ENCODE results near the gene RNF17.

RNF17 gene

DNA sequence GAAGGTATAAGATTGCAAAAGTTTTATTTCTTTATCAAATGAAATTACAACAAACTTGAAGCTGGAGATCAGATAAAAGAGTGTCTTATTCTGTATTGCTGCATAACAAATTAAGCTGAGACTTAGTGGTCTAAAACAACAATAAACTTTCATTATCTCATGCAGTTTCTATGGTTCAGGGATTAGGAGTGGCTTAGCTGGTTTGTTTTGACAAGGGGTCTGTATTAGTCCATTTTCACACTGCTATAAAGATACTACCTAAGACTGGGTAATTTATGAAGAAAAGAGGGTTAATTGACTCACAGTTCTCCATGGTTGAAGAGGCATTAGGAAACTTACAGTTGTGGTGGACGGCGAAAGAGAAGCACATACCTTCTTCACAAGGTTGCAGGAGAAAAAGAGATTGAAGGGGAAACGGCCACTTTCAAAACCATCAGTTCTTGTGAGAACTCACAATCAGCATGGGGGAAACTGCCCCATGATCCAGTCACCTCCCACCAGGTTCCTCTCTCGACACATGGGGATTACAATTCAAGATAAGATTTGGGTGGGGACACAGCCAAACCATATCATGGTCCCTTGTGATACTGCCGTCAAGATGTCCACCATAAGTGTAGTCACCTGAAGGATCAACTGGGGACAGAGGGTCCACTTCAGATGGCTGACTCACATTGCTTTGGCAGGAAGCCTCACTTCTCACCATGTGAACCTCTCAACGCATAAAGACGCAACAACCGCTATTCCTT lies 97.8 kb downstream of the RNF17 start:
- DNase-seq (ENCODE audit: low read depth) = no peak

DNA sequence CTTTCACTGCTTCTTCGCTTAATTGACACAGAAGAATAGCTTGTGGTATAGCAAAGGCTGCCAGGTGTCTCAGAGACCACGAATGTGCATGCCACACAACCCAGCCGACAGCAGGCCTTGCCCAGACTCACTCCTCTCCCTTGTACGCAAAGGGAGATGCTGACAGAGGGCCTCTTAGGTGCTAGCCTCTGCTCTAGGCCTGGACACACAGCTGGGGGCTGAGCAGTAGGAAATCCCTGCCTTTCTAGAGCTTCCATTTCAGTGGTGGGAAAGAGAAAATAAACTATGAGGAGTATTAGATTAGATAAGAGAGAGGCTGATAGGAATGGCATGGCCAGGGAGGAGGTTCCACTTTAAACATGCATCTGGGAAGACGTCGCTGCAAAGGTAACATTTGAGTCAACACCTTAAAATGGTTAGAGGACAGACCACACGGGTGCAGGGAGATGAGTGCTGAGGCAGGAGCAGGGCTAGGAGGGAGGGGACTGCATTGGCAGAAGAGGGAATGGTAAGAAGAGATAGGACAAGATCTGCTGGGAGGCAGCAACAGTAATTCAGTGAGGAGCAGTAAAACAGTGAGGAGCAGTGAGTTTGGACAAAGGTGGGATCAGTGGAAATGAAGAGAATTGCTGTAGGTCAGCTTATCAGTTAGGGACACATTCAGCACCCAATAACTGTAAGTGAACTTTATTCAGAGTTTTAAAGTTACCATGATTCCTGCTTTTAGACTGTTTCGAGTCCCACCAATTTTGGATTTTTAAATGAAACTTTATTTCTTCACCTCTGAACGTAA lies 100.0 kb downstream of the RNF17 start:
- DNase-seq (ENCODE audit: low read depth) = no peak

DNA sequence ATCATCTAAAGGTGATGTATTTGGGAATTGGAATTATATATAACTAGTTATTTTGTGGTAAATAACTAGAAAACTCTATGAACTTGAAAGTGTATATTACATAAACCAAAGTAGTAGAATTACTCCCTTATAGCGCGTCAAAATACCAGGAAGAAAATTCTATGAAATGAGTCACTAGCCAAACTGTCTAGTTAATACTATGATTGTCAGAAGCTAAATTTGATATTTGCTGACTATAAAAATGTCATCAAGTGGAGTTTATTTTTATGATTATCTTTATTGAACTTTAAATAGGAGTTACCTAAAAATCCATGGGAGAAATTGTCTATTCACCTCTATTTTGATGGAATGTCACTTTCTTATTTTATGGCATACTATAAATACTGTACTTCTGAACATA lies 100.6 kb downstream of the RNF17 start:
- DNase-seq (ENCODE audit: low read depth) = no peak

DNA sequence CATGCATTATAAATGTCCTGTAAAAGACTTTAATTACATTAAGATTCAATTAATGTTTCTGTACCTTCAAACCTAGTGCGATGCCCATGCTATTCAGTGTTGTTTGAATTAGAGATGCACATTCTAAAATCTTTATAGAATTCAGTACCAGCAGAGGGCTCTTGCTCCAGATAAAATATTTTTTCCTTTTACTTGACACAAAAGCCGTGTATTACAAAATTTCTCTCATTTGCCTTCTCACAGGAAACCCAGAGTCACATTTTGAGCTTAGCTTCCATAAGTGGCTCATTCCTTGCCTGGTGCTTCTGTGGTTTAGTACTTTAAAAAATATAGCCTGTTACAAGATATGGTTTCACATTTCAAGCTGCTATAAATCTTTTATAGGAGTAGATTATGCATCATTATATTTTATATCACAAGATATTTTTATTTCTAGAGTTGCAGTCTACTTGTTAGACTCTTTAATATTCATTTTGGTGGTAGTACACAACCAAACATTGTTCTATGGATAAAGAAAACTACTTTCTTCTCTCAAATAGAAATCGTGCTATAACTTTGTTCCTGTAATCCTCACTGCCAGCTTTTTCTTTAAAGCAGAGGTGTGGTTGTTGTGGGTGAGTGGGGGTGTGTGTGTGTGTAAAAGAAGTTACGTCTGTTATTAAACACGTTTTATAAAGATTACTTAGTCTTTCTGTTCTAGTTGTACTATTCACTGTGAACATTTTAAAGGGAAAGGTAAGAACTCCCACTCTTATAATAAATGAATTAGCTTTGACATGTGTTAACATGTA lies 101.4 kb downstream of the RNF17 start:
- DNase-seq (ENCODE audit: low read depth) = no peak

DNA sequence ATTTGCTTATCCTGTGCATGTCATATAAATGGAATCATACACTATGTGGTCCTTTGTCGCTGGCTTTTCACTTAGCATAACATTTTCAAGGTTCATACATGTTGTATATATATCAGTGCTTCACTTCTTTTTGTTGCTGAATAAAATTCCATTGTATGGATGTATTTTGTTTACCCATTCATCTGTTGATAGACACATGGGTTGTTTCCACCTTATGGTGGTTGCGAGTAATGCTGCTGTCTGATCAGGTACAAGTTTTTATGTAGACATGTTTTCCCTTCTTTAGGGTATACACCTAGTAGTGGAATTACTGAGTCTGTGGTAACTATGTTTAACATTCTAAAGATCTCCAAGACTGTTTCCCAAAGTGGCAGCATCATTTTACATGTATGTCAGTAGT lies 102.5 kb downstream of the RNF17 start:
- no peak for DNase-seq (ENCODE audit: low read depth)

DNA sequence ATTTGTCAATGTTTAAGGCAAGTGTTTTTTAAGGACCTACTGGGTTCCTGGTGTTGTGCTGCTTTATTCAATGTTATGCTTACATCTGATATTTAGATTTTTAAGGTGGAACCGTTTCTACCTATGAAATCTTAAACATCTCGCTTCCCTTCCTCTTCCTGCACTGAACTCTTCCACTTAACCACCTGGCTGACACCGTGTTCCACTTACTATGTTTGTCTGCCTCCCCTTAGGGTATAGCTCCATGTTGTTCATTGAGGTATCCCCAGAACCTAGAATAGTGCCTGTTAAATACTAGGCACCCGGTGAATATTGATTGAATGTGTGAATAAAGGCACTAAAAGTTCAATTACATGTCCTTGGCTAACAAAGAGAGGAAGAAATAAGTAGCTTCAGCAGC lies 104.9 kb downstream of the RNF17 start:
- DNase-seq (ENCODE audit: low read depth) = no peak

DNA sequence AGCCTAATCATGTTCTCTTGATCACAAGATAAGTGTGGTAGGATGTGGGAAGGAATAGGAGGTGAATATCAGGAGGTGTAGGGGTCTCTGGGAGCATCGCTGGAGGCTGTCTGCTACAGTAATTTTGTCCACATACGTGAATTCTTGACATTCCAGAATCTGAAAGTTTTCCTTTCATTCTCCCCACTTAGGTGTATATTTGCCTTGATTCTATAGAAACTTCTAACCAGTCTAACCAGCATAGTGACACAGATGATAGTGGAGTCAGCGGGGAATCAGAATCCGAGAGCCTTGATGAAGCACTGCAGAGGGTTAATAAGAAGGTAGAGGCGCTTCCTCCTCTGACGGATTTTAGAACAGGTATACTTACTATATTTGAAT lies 106.4 kb downstream of the RNF17 start:
- no peak for DNase-seq (ENCODE audit: low read depth)

DNA sequence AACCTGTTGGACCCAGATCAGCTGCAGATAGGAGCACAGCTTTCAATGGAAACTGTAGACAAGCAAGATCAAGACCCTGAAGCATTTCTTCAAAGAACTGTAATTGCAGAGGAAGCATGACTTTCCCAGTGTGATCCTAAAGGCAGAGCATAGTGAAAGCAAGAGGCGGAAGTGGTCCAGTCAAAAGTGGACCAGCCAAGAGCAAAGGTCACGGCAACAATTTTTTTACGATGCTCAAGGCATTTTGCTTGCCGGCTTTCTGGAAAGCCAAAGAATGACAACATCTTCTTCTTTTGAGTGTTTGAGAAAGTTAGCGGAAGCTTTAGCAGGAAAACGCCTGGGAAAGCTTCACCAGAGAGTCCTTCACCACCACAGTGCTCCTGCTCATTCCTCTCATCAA lies 111.6 kb downstream of the RNF17 start:
- DNase-seq (ENCODE audit: low read depth) = no peak

DNA sequence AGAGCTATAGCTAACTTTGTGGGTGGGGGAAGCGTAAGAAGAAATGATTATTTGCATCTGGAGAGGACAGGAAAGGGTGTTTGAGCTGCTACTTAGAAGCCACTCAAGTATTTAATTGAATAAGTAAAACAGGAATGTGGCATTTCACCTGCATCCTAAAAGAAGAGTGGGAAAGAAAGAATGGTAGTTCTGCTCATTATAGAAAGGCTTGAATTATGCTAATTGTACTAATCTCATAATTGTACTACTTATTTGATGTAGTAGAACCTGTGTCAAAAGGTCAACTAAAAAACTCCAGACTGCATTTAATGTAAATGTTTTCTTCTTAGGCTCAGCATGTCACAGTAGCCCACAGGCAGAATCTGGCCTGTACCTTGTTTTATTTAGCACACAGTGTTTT lies 113.6 kb downstream of the RNF17 start:
- DNase-seq (ENCODE audit: low read depth) = no peak

DNA sequence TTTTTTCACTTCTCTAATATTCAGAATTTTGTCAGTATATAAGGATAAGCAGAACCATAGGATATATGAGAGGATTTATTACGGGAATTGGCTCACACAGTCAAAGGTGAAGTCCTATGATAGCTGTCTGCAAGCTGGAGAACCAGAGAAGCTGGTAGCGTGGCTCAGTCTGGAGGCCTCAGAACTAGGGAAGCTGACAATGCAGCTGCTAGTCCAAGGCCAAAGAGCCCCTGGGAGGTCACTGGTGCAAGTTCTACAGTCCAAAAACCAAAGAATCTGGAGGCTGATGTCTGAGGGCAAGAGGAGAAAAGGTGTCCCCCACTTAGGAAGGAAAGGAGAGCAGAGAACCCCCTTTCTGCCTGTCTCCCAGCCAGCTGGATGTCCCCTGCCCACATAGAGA lies 114.4 kb downstream of the RNF17 start:
- DNase-seq (ENCODE audit: low read depth) = no peak

DNA sequence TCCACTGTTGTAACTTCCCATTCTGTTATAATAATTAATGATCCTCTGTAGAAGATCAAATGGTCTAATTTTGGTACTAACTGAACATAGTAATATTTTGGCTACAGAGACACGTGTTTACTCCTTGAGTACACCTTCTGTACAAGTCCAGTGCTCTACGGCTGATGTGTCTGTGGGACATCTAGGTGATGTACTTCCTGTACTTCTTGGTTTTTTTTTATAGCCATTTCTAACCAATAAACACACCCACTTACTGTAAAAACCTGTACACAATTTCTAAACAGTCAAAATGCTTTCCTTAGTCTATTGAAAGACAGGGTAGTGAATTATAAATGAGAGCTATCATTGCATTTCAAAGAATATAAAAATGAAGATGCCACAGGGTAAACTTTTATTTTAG lies 118.7 kb downstream of the RNF17 start:
- no peak for DNase-seq (ENCODE audit: low read depth)

DNA sequence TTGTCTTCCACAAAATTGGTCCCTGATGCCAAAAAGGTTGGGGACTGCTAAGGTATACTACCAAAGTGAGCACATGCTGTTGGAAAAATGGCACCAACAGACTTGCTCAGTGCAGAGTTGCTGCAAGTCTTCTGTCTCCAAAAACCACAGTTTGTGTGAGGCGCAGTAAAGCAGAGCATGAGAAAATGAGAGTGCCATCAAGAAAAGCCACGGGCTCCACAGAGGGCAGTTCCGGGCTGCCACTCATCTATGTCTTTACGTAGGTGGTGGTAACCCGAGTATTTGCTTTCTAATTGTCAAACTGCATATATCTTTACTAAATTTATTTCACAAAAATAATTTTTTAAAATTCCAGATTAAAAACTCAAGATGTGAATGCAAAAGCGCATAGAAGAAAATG lies 123.8 kb downstream of the RNF17 start:
- DNase-seq (ENCODE audit: low read depth) = no peak

DNA sequence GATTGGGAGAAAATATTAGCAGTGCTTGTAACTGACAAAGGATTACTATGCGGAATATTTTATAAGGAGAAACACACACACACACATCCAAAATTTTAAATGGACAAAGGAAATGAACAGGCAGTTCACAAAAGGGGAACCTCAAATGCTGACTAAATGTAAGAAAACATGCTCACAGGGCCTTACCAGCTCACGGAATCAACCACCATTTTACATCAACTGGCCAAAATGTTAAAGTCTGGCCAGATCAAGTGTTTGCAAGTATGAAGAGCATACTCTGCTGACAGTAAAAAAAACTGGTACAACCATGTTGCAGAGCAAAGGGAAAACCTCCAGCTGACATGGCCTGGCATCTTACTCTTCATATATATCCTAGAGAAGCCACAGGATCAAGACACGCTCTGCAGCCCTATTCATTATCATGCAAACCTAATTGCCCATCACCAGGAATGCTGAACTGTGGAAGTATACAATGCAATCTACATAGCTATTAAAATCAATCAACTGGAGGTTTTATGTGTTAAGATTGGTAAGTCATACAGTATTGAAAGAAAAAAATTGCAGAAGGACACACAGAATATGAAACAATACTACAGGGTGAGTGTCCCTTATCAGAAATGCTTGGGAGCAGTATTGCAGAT lies 124.4 kb downstream of the RNF17 start:
- no peak for DNase-seq (ENCODE audit: low read depth)

DNA sequence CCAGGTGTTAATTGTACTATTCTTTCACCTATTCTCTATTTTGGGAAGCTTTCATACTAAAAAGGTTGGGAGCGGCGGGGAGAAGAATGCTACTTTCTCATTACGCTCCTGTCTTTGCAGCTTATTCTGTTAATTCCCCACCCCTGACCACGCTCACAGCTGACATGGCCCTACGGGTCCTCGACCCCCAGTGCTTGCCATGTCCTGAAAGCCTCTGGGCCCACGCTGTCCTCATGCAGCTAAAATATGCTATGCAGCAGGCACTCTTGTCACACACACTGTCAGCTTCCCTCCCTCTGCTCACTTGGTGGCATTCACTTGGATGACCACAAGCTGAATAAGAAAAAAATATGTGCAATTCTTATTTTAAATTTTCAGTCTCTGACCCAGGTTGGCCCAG lies 126.3 kb downstream of the RNF17 start:
- DNase-seq (ENCODE audit: low read depth) = no peak

DNA sequence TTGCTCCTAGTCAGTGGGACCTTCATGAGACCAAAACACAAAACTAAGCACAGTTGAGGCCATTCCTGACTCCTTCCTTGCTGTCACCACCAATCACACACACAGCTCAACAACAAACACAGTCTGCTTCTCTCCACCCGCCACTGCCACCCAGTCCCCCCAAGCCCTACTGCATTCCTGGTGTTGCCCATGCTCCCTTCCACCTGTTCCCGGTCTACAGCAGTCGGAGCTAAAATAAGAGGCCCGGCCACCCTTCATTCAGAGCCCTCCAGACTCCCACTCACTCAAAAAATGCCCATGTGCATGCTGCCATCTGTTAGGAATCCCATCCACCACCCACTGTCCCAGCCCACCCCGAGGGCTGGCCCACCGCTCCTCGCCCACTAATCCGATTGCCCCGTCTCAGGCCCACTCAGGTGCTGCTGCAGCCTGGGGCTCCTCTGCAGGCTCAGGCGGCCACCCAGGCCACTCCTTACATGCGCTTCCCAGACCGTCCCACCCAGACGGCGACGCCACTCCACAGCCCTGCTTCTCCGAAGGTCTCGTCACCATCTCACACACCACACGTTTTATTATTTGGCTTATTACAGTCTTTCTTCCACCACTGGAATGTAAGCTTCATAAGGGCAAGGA lies 127.6 kb downstream of the RNF17 start:
- DNase-seq (ENCODE audit: low read depth) = no peak

DNA sequence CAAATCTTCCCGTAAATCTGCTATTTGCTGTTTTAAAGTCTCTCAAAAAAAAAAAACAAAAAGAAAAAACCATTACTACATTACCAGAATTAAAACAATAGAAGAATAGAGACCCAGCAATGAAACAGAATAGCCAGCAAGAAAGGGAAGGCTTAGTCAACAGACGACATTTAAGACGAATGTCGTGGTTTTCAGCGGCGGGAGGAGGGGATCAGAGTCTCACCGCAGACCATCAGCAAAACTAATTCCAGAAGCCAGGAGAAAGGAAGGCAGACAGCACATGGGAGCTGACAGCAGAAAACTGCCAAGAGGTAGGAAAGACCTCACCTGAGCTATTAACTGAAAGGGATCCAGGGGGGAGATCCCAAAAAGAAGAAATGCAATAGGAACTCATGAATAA lies 128.9 kb downstream of the RNF17 start:
- DNase-seq (ENCODE audit: low read depth) = no peak

DNA sequence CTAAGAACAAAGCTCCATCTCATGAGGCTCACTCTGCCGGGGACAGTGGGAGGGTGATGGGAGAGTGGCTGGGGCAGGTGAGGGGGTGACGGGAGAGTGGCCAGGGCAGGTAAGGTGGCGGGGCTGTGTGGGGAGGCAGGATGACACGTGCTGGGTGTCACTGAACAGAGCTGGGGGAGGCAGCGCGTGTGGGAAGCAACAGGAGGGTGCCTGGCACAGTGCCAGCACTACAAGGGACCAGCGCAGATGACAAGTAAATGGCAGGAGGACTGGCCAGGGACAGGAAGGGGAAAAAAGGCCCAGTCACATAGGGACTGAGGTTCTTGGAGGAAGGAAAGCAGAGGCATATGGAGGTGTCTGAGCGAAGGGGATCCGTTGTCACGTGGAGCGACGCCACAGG lies 129.9 kb downstream of the RNF17 start:
- no peak for DNase-seq (ENCODE audit: low read depth)

DNA sequence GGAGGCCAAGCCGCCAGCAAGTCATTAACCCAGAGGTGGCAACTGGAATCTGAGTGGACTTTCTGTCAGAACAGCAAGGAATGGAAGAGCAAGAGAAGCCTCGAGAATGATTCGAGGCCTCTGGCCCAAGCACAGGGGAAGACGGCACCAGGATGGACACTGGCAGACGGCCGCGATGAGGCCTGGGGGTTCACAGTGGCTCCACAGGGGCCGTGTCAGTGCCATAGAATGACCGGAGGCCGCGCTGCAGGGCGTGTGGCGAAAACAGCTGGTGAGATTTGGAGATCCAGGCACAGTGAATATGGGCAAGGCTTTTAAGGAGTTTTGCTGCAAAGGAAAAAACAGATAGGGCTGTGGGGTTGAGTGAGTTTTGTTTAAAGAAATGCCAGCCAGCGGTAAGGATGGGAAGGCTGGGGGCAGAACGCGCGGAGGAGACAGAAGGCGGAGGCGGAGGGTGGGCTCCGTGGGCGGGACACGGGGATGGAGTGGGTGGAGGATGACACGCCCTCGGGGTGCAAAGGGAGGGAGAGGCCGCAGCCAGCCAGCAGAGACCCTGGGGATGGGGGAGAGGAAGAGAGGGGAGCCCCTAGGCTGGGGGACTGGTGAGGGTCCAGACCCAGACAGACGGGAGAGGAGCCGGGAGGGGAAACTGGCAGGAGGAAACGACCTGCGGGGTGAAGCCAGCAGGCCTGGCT lies 130.5 kb downstream of the RNF17 start:
- no peak for DNase-seq (ENCODE audit: low read depth)

DNA sequence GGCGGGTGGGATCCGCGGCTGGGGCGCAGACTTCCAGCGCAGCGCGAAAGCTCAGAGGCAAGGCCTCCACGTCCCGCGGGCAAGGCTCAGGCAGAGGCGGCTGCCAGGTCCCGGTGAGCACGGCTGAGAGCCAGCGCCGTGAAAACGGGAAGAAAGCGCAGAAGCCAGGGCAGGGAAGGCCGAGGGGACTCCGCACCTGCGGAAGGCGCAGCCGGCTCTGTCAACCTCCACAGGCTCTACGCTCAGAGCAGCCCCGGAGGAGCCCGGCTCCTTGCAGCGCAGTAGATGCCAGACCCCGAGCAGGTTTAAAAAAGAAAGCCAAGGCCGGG lies 131.0 kb downstream of the RNF17 start:
- DNase-seq (ENCODE audit: low read depth) = no peak

DNA sequence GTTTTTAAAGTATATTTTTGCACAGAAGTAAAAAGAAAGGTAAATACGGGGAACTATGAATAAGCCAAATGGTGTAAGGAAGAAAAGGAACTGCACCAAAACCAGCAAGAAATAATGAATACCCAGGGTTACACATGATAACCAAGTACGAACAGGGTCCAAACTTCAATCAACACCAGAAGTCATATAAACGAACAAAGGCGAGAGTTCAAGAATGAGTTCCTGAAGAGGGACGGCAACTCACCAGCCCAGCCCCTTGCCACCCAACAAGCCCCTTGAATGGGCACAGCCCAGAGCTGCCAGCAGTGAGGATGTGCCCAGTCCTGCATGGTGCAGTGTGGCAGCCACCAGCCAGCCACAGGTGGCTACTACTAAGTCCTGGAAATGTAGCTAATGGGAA lies 132.1 kb downstream of the RNF17 start:
- DNase-seq (ENCODE audit: low read depth) = no peak

DNA sequence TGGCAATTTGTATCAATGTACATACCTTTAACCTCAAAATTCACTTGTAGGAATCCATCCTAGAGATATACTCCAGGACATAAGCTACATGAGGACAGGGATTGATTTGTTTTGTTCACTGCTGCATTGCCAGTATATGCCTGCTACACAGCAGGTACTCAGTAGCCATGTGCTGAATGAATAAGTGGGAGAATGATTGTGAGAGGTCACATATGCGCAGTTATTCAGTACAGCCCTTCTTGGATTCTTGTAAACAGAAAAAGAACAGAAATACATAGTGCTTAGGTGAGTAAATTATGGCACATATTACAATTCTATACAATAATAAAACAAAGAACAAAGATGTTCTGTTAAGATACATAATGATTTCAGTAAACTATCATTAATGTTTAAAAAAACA lies 133.3 kb downstream of the RNF17 start:
- DNase-seq (ENCODE audit: low read depth) = no peak

DNA sequence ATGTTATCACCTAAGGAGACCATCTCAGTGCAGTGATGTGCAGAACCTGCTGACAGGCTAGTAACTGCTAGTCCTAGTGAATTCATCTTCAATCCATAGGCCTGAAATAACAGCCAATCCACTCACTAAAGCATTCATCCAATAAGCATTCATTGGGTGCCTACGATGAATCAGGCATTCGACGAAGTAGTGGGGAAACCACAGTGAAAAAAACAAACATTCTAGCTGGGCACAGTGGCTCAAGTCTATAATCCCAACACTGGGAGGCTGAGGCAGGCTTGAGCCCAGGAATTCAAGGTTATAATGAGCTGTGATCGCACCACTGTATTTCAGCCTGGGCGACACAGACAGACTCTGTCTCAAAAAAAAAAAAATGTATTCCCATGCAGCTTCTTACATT lies 135.6 kb downstream of the RNF17 start:
- DNase-seq (ENCODE audit: low read depth) = no peak
